GM23338 (cell line): Measurements from ENCODE around the gene MCTP2. TPM values are rescaled to one million over a fixed set of nuclear protein-coding genes. Genes with fewer than 3 reads are reported as not detected.
"Not testable (repeated sequence)": the region's sequence is repeated elsewhere in the genome, so short reads cannot be mapped to it uniquely, and the experiment has no call there.

ENCODE experiments used
- ATAC-seq: fragments of 200-7000 bp; cut with Tn5 transposase; 3 replicates; pipeline ENCODE4 v1.9.1; 2020
- DNase-seq: peaks from one replicate; pipeline ENCODE4 v3.0.0-alpha.2; 2015; ENCODE audit warnings: low spot score
- H2AFZ ChIP-seq: fragments of 200-600 bp; sonication (generic); 2 replicates; pipeline ENCODE4 v1.8.0; 2016; ENCODE audit warnings: antibody characterized with exemption, mild to moderate bottlenecking, moderate library complexity
- H3F3A ChIP-seq: fragments of 200-600 bp; sonication (generic); replicated peaks from 2 replicates; pipeline ENCODE4 v1.8.0; 2017; ENCODE audit warnings: antibody characterized with exemption, mixed run types, low read depth
- H3K27ac ChIP-seq: fragments of 200-600 bp; sonication (generic); 2 replicates; pipeline ENCODE4 v1.6.1; 2016; ENCODE audit warnings: low read depth
- H3K27me3 ChIP-seq: fragments of 200-600 bp; sonication (generic); 2 replicates; pipeline ENCODE4 v1.8.0; 2016; ENCODE audit warnings: mild to moderate bottlenecking, mixed run types, moderate library complexity; ENCODE audit not compliant: insufficient read depth
- H3K36me3 ChIP-seq: fragments of 200-600 bp; sonication (generic); 2 replicates; pipeline ENCODE4 v1.8.0; 2016; ENCODE audit warnings: mild to moderate bottlenecking; ENCODE audit not compliant: insufficient read depth
- H3K4me1 ChIP-seq: fragments of 200-600 bp; sonication (generic); 2 replicates; pipeline ENCODE4 v1.8.0; 2016; ENCODE audit warnings: mild to moderate bottlenecking, moderate library complexity; ENCODE audit not compliant: insufficient read depth
- H3K4me2 ChIP-seq: fragments of 200-600 bp; sonication (generic); 2 replicates; pipeline ENCODE4 v1.7.1; 2017; ENCODE audit warnings: mixed run types
- H3K4me3 ChIP-seq: fragments of 200-600 bp; sonication (generic); 2 replicates; pipeline ENCODE4 v1.6.1; 2016; ENCODE audit warnings: mixed run types
- H3K79me2 ChIP-seq: fragments of 200-600 bp; sonication (generic); replicated peaks from 2 replicates; pipeline ENCODE4 v1.8.0; 2017; ENCODE audit warnings: mild to moderate bottlenecking; ENCODE audit not compliant: insufficient read depth
- H3K9me2 ChIP-seq: fragments of 200-600 bp; sonication (generic); 2 replicates; pipeline ENCODE4 v1.8.0; 2017; ENCODE audit not compliant: insufficient read depth
- H4K20me1 ChIP-seq: fragments of 200-600 bp; sonication (generic); replicated peaks from 2 replicates; pipeline ENCODE4 v1.8.0; 2017; ENCODE audit warnings: mild to moderate bottlenecking; ENCODE audit not compliant: insufficient read depth
- H3K27ac Mint-ChIP-seq: 2 replicates; pipeline ENCODE4 v1.8.0; 2020; ENCODE audit warnings: inconsistent platforms, mild to moderate bottlenecking, moderate library complexity, mixed read lengths
- H3K27me3 Mint-ChIP-seq: 3 replicates; pipeline ENCODE4 v1.8.0; 2022; ENCODE audit warnings: low read depth, mild to moderate bottlenecking, moderate library complexity, mixed read lengths, inconsistent platforms; ENCODE audit not compliant: insufficient read depth, poor library complexity
- H3K36me3 Mint-ChIP-seq: 3 replicates; pipeline ENCODE4 v1.8.0; 2021; ENCODE audit warnings: low read depth, mild to moderate bottlenecking, inconsistent platforms, moderate library complexity, mixed read lengths
- H3K4me1 Mint-ChIP-seq: 3 replicates; pipeline ENCODE4 v1.8.0; 2020; ENCODE audit warnings: mild to moderate bottlenecking, inconsistent platforms, mixed read lengths
- H3K4me3 Mint-ChIP-seq: 3 replicates; pipeline ENCODE4 v1.8.0; 2021; ENCODE audit warnings: moderate library complexity, mild to moderate bottlenecking, inconsistent platforms, mixed read lengths
- H3K9me3 Mint-ChIP-seq: 3 replicates; pipeline ENCODE4 v1.8.0; 2020; ENCODE audit warnings: moderate library complexity, mild to moderate bottlenecking, inconsistent platforms, mixed read lengths
- CREB1 ChIP-seq: fragments of 250-450 bp; sonication (Bioruptor Pico); IDR thresholded peaks from 2 replicates; pipeline ENCODE4 v1.5.0; 2020; ENCODE audit warnings: low read depth, mild to moderate bottlenecking, moderate library complexity
- CTCF ChIP-seq, 2 experiments: fragments of 200-600 bp in 1 of 2; sonication (generic) in 1 of 2; conservative IDR thresholded peaks; 2 replicates each; pipeline versions ENCODE4 v1.5.1 to v1.6.1; 2016 to 2017; ENCODE audit warnings: antibody characterized with exemption in 2 of 2, low read depth in 2 of 2, mild to moderate bottlenecking in 2 of 2, moderate library complexity in 1 of 2
- ETS1 ChIP-seq: IDR thresholded peaks from 2 replicates; pipeline ENCODE4 v1.6.1; 2016; ENCODE audit warnings: antibody characterized with exemption
- EZH2phosphoT487 ChIP-seq: fragments of 200-600 bp; sonication (generic); IDR thresholded peaks from one replicate; pipeline ENCODE4 v1.8.1; 2018; ENCODE audit warnings: antibody characterized with exemption; ENCODE audit not compliant: unreplicated experiment
- NANOG ChIP-seq: IDR thresholded peaks from 2 replicates; pipeline ENCODE4 v1.6.1; 2016; ENCODE audit warnings: antibody characterized with exemption, borderline replicate concordance
- REST ChIP-seq: IDR thresholded peaks from one replicate; pipeline ENCODE4 v1.6.1; 2018; ENCODE audit warnings: antibody characterized with exemption; ENCODE audit not compliant: unreplicated experiment
- STAT1 ChIP-seq: IDR thresholded peaks from one replicate; pipeline ENCODE4 v1.6.1; 2016; ENCODE audit warnings: antibody characterized with exemption; ENCODE audit not compliant: unreplicated experiment
- ZNF114 ChIP-seq: fragments of 250-450 bp; sonication (Bioruptor Pico); IDR thresholded peaks from 2 replicates; pipeline ENCODE4 v1.5.0; 2020; ENCODE audit warnings: mild to moderate bottlenecking, moderate library complexity
- ZNF331 ChIP-seq: fragments of 250-450 bp; sonication (Bioruptor Pico); IDR thresholded peaks from 2 replicates; pipeline ENCODE4 v1.5.0; 2020; ENCODE audit warnings: low read depth, mild to moderate bottlenecking, moderate library complexity
- ZNF462 ChIP-seq: fragments of 250-450 bp; sonication (Bioruptor Pico); IDR thresholded peaks from 2 replicates; pipeline ENCODE4 v1.5.0; 2020; ENCODE audit warnings: mild to moderate bottlenecking, moderate library complexity
- polyA plus RNA-seq: library from polyadenylated mRNA; unstranded; fragments of >200 nt; fragmentation: Nextera tagmentation; extraction: Ambion mirVana; gene quantifications from 2 replicates; pipeline ENCODE4 v1.2.1, GENCODE V29; 2016
- total RNA-seq: library from RNA; depleted of rRNA; stranded (reverse); fragments of >200 nt; shearing (Covaris generic); gene quantifications from 2 replicates; pipeline ENCODE4 v1.2.3, GENCODE V29; 2014

The MCTP2 gene
- total and polyA plus RNA-seq, 2 experiments from 2014 or later, result 1.8 to 5.5 TPM

- TF ChIP-seq ETS1 (no peak), STAT1 (no peak), NANOG (no peak), ZNF114 (CRISPR knock-in tag) (no peak), ZNF331 (CRISPR knock-in tag) (no peak), CREB1 (CRISPR knock-in tag) (no peak), ZNF462 (CRISPR knock-in tag) (no peak), CTCF (conservative IDR thresholded peaks at IDR 0.05; ENCODE audit: low read depth in 2 of 2) (no peak), EZH2phosphoT487 (no peak), REST (no peak)
- no peaks in the 10 kb centered on the region for H3F3A ChIP-seq
- H3K36me3 ChIP-seq, result no peaks in the 10 kb centered on the region
- no peak overlapping the region for H3K4me2 ChIP-seq
- no peaks in the 10 kb centered on the region for H3K27me3 ChIP-seq
- H3K79me2 ChIP-seq, result no peaks in the 10 kb centered on the region
- H3K27ac Mint-ChIP-seq, result no peak overlapping the region
- H3K27me3 Mint-ChIP-seq, result no peaks in the 10 kb centered on the region
- ATAC-seq, result no peak
- H3K27ac ChIP-seq, result no peak overlapping the region
- H2AFZ ChIP-seq, result no peak overlapping the region
- H4K20me1 ChIP-seq, result no peaks in the 10 kb centered on the region
- no peak overlapping the region for H3K4me3 Mint-ChIP-seq
- H3K36me3 Mint-ChIP-seq, result no peaks in the 10 kb centered on the region
- DNase-seq, result no peak
- H3K4me3 ChIP-seq, result no peak overlapping the region
- no peaks in the 10 kb centered on the region for H3K4me1 Mint-ChIP-seq
- H3K9me2 ChIP-seq, result peaks cover 6% of the 10 kb centered on the region; the same call in 1 of the 2 replicates
- no peaks in the 10 kb centered on the region for H3K4me1 ChIP-seq
- H3K9me3 Mint-ChIP-seq, result no peaks in the 10 kb centered on the region; the same call in 2 of the 3 replicates
These were observed 25.1 kb downstream of the MCTP2 start for GRCh38 chr15:94256511-94256910.

- H3K4me1 ChIP-seq, H3F3A ChIP-seq, DNase-seq, H3K79me2 ChIP-seq, ATAC-seq, H3K36me3 Mint-ChIP-seq, H3K27me3 Mint-ChIP-seq, H3K27me3 ChIP-seq, H3K27ac Mint-ChIP-seq, H2AFZ ChIP-seq, H4K20me1 ChIP-seq, H3K4me2 ChIP-seq, H3K36me3 ChIP-seq, H3K9me3 Mint-ChIP-seq, H3K4me3 Mint-ChIP-seq, H3K4me1 Mint-ChIP-seq, H3K9me2 ChIP-seq, H3K4me3 ChIP-seq, H3K27ac ChIP-seq: not testable (repeated sequence)
These were observed 26.4 kb downstream of the MCTP2 start for GRCh38 chr15:94257776-94258175.
